ENCODE measurements around the gene HAUS8. TPM values are rescaled to one million over a fixed set of nuclear protein-coding genes. Genes with fewer than 3 reads are reported as not detected.

The HAUS8 gene
- total RNA-seq, 2 donors from 2014 or later, result 1.6 to 2.3 TPM

DNA sequence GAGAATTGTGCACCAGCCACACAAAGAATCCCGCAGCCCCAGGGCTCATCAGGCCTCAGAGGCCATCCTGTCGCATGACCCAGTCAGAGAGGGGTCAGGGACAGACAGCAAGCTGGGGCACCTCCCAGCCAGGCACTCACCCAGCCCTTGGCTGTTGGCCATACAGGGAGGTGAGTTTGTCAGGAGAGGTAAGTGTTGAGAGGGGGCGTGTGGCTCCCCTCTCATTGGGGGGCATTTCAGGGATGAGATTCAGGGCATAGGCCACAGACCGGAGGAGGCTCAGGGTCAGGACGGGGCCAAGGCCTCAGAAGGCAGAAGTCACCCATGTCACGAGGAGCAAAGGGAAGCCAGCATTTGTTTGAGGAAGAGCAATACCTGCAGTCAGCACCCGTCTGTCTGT, 37.4 kb upstream of the HAUS8 start:
- peaks cover 10% of the 10 kb centered on the region for H3K4me1 ChIP-seq
- intact Hi-C loops (cut with DNase I), result no loop called here

DNA sequence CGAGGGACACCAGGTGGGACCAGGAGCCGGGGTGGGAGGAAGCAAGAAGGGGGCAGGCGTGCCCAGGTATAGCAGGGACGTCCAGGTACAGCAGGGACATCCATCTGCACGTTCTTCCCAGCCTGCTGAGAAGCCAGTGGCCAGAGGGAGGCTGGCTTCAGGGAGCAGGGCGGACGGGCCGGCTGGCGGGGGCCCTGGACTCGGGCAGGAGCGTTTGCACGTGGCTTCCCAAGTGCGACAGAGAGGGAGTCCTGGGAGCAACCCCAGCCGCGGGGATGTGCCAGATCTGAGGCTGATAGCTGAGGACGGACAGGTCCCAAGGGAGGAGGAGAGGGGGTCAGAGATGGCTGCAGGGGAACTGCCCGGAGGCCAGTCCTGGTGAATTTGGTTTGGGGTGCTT, 37.0 kb upstream of the HAUS8 start:
- H3K9me3 ChIP-seq, result no peaks in the 10 kb centered on the region
- TF ChIP-seq POLR2A (IDR thresholded peaks at IDR 0.05), result no peak
- TF ChIP-seq, protein P1, sequence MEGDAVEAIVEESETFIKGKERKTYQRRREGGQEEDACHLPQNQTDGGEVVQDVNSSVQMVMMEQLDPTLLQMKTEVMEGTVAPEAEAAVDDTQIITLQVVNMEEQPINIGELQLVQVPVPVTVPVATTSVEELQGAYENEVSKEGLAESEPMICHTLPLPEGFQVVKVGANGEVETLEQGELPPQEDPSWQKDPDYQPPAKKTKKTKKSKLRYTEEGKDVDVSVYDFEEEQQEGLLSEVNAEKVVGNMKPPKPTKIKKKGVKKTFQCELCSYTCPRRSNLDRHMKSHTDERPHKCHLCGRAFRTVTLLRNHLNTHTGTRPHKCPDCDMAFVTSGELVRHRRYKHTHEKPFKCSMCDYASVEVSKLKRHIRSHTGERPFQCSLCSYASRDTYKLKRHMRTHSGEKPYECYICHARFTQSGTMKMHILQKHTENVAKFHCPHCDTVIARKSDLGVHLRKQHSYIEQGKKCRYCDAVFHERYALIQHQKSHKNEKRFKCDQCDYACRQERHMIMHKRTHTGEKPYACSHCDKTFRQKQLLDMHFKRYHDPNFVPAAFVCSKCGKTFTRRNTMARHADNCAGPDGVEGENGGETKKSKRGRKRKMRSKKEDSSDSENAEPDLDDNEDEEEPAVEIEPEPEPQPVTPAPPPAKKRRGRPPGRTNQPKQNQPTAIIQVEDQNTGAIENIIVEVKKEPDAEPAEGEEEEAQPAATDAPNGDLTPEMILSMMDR (IDR thresholded peaks at IDR 0.05), result no peak
- ATAC-seq (no peak), DNase-seq (no peak)
- H3K27ac ChIP-seq, result no peak overlapping the region
- no peaks in the 10 kb centered on the region for H3K36me3 ChIP-seq (replicated peaks in 1 of 2; ENCODE audit: insufficient read depth in 1 of 2, low read depth in 2 of 2)
- H3K4me1 ChIP-seq, result peaks cover 12% of the 10 kb centered on the region
- WGBS, 2 donors, result 80 to 87% methylated on average over 11 to 17 of the region's 17 CpGs
- no peak overlapping the region for H3K4me3 ChIP-seq
- intact Hi-C loops (cut with DNase I), result no loop called here
- H3K27me3 ChIP-seq, result no peaks in the 10 kb centered on the region

More for the DNA sequence above, 37.4 kb upstream of the HAUS8 start:
- no peak for ATAC-seq
- Histone ChIP-seq H3K4me3 (no peak overlapping the region), H3K36me3 (replicated peaks in 1 of 2; ENCODE audit: insufficient read depth in 1 of 2, low read depth in 2 of 2) (no peaks in the 10 kb centered on the region), H3K9me3 (no peaks in the 10 kb centered on the region), H3K27me3 (no peaks in the 10 kb centered on the region), H3K27ac (no peak overlapping the region)
- DNase-seq, result peak in 1 of 4 donors; percentile 54
- TF ChIP-seq, protein P1 (IDR thresholded peaks at IDR 0.05), result no peak
- TF ChIP-seq POLR2A (IDR thresholded peaks at IDR 0.05), result no peak
- 74 to 87% methylated on average over 3 to 7 of the region's 7 CpGs for WGBS, 2 donors

DNA sequence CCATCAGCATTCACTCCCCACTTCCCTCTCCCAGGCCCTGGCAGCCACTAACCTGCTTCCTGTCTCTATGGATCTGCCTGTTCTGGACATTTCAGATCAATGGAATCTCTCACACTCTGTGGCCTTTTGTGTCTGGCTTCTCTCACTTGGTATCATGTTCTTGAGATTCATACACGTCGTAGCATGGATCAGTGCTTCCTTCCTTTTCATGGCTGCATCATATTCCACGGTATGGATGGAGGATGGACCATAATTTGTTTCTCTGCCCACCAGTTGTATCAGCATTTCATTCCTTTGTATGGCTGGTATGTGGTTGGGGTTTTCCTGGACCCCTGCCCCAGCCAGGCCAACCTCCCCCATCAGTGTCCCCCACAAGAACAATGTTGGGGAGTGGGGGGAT, 36.5 kb upstream of the HAUS8 start:
- 83 to 98% methylated on average over 3 of the region's 3 CpGs for WGBS, 2 donors
- peaks cover 12% of the 10 kb centered on the region for H3K4me1 ChIP-seq
- ATAC-seq, result no peak

DNA sequence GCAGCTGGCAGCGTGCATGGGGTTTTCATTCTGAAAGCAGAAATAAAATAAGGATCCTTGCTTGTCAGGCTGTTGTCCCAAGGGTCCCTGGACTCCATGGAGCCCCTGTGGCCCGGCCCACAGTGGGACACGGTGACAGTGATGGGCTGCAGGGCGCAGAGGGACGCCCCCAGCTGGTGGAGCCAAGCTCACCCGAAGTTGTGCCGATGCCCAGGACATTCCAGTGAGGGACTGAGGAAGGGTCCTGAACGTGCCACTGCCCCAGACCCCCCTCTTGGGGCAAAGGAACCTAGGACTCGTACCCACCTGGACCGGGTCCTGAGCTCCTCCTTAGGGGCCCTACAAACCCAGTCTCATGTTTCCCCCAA, 35.3 kb upstream of the HAUS8 start:
- Histone ChIP-seq H3K4me1 (peaks cover 12% of the 10 kb centered on the region), H3K27ac (peak overlapping the region in 1 of 4 donors; percentile 3), H3K27me3 (no peaks in the 10 kb centered on the region), H3K9me3 (no peaks in the 10 kb centered on the region), H3K36me3 (replicated peaks in 1 of 2; ENCODE audit: insufficient read depth in 1 of 2, low read depth in 2 of 2) (no peaks in the 10 kb centered on the region), H3K4me3 (no peak overlapping the region)
- WGBS, 2 donors, result 81 to 100% methylated on average over 2 to 9 of the region's 10 CpGs
- intact Hi-C loops (cut with DNase I), result no loop called here
- TF ChIP-seq, protein P1 (IDR thresholded peaks at IDR 0.05), result no peak
- TF ChIP-seq POLR2A (IDR thresholded peaks at IDR 0.05), result no peak
- ATAC-seq, result no peak
- DNase-seq, result no peak

More for the DNA sequence above, 36.5 kb upstream of the HAUS8 start:
- intact Hi-C loops (cut with DNase I), result no loop called here
- H3K27me3 ChIP-seq, result no peaks in the 10 kb centered on the region
- H3K4me3 ChIP-seq, result no peak overlapping the region
- no peaks in the 10 kb centered on the region for H3K36me3 ChIP-seq (replicated peaks in 1 of 2; ENCODE audit: insufficient read depth in 1 of 2, low read depth in 2 of 2)
- H3K9me3 ChIP-seq, result no peaks in the 10 kb centered on the region
- no peak for TF ChIP-seq POLR2A (IDR thresholded peaks at IDR 0.05)
- TF ChIP-seq, protein P1 (IDR thresholded peaks at IDR 0.05), result no peak
- H3K27ac ChIP-seq, result no peak overlapping the region
- no peak for DNase-seq

DNA sequence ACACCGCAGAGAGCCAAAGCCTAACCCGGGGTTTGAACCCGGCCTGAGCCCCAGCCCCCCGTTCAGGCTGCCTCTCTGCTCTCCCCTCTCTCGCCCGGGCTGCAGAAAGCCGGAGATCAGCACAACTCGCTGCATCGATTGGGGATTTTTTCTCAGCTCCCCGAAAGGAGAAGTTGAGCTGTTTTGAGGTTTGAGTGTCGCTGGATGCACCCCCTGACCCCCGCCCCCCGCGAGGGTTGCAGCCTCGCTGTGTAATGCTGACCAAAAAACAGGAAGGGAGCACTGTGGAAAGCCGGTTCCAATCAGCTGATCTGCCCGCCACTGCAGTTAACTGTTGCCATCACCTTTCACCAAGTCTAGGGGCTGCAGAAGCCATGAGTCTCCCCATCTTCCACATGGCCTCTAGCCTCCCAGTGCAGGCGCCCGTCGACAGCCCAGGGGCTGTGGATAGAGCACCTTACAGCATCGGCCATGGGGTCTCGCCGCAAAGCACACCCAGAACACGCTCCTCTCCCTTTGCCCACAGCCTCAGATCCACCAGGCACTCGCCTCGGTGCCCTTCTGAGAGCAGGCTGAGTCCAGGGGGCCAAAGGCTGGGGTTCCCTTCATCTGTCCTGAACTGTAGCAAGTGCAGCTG, 34.8 kb upstream of the HAUS8 start:
- Histone ChIP-seq H3K4me1 (peaks cover 12% of the 10 kb centered on the region), H3K9me3 (no peaks in the 10 kb centered on the region), H3K4me3 (no peak overlapping the region), H3K27me3 (no peaks in the 10 kb centered on the region), H3K27ac (peak overlapping the region in 1 of 4 donors; percentile 55), H3K36me3 (replicated peaks in 1 of 2; ENCODE audit: insufficient read depth in 1 of 2, low read depth in 2 of 2) (no peaks in the 10 kb centered on the region)
- DNase-seq, result peak in 2 of 4 donors; percentile 17 to 72
- ATAC-seq, result no peak
- intact Hi-C loops (cut with DNase I), result no loop called here
- TF ChIP-seq, protein P1 (IDR thresholded peaks at IDR 0.05), result no peak
- no peak for TF ChIP-seq POLR2A (IDR thresholded peaks at IDR 0.05)
- WGBS, 2 donors, result 63 to 98% methylated on average over 18 to 26 of the region's 26 CpGs

All from body of pancreas (tissue), 4 donors.